ENCODE data around the gene CBX8. TPM values are rescaled to one million over a fixed set of nuclear protein-coding genes. Genes with fewer than 3 reads are reported as not detected.

Gene CBX8
- total and polyA plus RNA-seq, 7 experiments from 2014 or later: 0.96 to 11.9 (median 2.7) TPM

GRCh38 chr17:79818026-79818758, 21.3 kb upstream of the CBX8 start:
- ATAC-seq (no peak), DNase-seq (no peak)
- Mint-ChIP-seq H3K36me3 (peaks cover 0 to 4% (median 0%) of the 10 kb centered on the region in 5 donors), H3K4me3 (no peak overlapping the region), H3K4me1 (peaks cover 6 to 13% (median 11%) of the 10 kb centered on the region in 7 donors), H3K27ac (no peak overlapping the region), H3K27me3 (peaks cover 17 to 69% (median 40%) of the 10 kb centered on the region in 5 donors), H3K9me3 (peaks cover 0 to 2% (median 0%) of the 10 kb centered on the region in 11 donors)
- Histone ChIP-seq H3K36me3 (ENCODE audit: control insufficient read depth in 2 of 3, insufficient read depth in 3 of 3, low read length in 3 of 3) (no peaks in the 10 kb centered on the region), H3K27me3 (ENCODE audit: control insufficient read depth in 2 of 2, insufficient read depth in 2 of 2, low read length in 2 of 2) (peaks cover 9 to 19% of the 10 kb centered on the region in 2 donors), H3K27ac (ENCODE audit: low read depth, low read length) (no peak overlapping the region), H3K9me3 (ENCODE audit: control insufficient read depth in 2 of 3, low read length in 3 of 3) (no peaks in the 10 kb centered on the region), H3K4me1 (ENCODE audit: control insufficient read depth in 2 of 2, insufficient read depth in 2 of 2, low read length in 2 of 2) (peaks cover 8 to 14% of the 10 kb centered on the region in 2 donors), H3K4me3 (ENCODE audit: low read length) (no peak overlapping the region)
- CTCF ChIA-PET: interaction anchor here (0.7 kb wide), 1 partner anchor 433 kb away, joined by 3 read pairs; no protein-coding TSS in a partner anchor
- POLR2A ChIA-PET: interaction anchor here (0.6 to 1.4 kb wide), 6 partner anchors 8 to 175 kb away, joined by 3 to 6 read pairs (median 3); no protein-coding TSS in a partner anchor
- intact Hi-C loops (cut with micrococcal nuclease): loop anchor here in 1 of 2 donors (10.0 kb wide), 1 partner anchor 1577 kb away; the partner anchor contains the start of gene BAHCC1

GRCh38 chr17:79815836-79816461, 19.1 kb upstream of the CBX8 start:
- intact Hi-C loops (cut with micrococcal nuclease): loop anchor here (1.0 to 10.0 kb wide), 2 partner anchors 23 to 1579 kb away; partner anchors contain the start of genes BAHCC1 (in 1 of the 2) and CBX4 (in 1 of the 2)
- no peak for DNase-seq
- peak overlapping the region in 2 of 9 donors; percentile 42 to 58 for H3K27ac Mint-ChIP-seq
- H3K9me3 Mint-ChIP-seq: peaks cover 0 to 2% (median 0%) of the 10 kb centered on the region in 11 donors
- CTCF ChIA-PET: no interaction called here
- Histone ChIP-seq H3K4me3 (ENCODE audit: low read length) (no peak overlapping the region), H3K4me1 (ENCODE audit: control insufficient read depth in 2 of 2, insufficient read depth in 2 of 2, low read length in 2 of 2) (peaks cover 21 to 35% of the 10 kb centered on the region in 2 donors), H3K27me3 (ENCODE audit: control insufficient read depth in 2 of 2, insufficient read depth in 2 of 2, low read length in 2 of 2) (peaks cover 26 to 36% of the 10 kb centered on the region in 2 donors), H3K27ac (ENCODE audit: low read depth, low read length) (no peak overlapping the region), H3K9me3 (ENCODE audit: control insufficient read depth in 2 of 3, low read length in 3 of 3) (no peaks in the 10 kb centered on the region), H3K36me3 (ENCODE audit: control insufficient read depth in 2 of 3, insufficient read depth in 3 of 3, low read length in 3 of 3) (no peaks in the 10 kb centered on the region)
- H3K27me3 Mint-ChIP-seq: peaks cover 26 to 69% (median 40%) of the 10 kb centered on the region in 5 donors
- peaks cover 0 to 4% (median 0%) of the 10 kb centered on the region in 5 donors for H3K36me3 Mint-ChIP-seq
- peak overlapping the region in 5 of 10 donors; percentile 25 to 43 (median 36) for H3K4me3 Mint-ChIP-seq
- ATAC-seq: no peak
- POLR2A ChIA-PET: interaction anchor here (6.4 kb wide), 1 partner anchor 25 kb away, joined by 51 read pairs; the partner anchor contains the start of gene CBX4
- H3K4me1 Mint-ChIP-seq: peaks cover 14 to 29% (median 21%) of the 10 kb centered on the region in 7 donors

DNA sequence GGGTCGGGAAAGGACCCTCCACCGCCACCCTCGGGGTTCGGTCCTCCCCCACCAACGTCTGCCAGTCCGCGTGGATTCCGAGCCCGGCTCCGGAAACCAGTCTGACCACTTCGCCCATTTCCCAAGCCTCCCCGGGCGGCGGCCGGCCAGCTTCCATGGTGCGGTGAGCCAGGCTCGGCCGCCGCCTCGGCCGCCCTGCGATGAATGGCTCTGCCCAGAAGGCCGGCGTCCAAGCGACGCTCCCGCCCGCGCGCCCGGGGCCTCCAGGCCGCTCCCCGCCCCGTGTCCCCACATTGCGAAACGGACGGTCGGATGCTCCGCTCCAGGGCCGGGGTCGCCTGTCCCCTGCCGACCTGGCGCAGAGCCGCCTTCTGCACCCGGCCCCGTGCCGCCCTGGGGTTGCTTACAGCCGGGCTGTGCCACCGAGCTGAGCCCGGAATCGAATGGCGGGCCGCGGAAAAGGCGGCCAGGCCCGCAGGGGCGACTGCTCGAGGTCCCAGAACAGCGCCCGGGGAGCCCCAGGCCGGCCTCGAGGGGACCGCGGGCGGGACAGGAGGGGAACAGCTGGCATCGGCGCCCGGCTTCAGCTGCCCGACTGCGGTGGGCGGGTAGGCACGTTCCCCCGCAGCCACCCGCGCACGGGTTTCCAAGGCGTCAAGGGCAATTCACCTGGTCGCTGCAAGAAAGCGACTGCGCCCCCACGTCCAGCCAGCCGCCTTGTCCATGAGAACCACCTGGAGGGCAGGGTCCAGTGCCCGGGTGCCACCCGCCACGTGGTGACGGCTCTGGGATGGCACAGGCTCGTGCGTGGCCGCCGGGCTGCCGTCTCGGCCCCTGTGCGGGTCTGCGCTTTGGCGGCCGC, 18.3 kb upstream of the CBX8 start:
- POLR2A ChIA-PET: interaction anchor here (1.7 to 6.4 kb wide), 2 partner anchors 22 to 25 kb away, joined by 6 to 51 read pairs; partner anchors contain the start of gene CBX4
- intact Hi-C loops (cut with micrococcal nuclease): loop anchor here (1.0 to 10.0 kb wide), 6 partner anchors 24 to 1697 kb away; partner anchors contain the start of genes ACTG1 (in 1 of the 2), BAHCC1 (in 1 of the 2), CBX2 (in 1 of the 2) and CBX4 (in 1 of the 2)
- peak overlapping the region in 1 of 9 donors; percentile 42 for H3K27ac Mint-ChIP-seq
- no peaks in the 10 kb centered on the region for H3K9me3 ChIP-seq (ENCODE audit: control insufficient read depth in 2 of 3, low read length in 3 of 3)
- peak in 1 of 9 donors; percentile 44 for DNase-seq
- H3K27me3 ChIP-seq (ENCODE audit: control insufficient read depth in 2 of 2, insufficient read depth in 2 of 2, low read length in 2 of 2): peaks cover 28 to 42% of the 10 kb centered on the region in 2 donors
- peaks cover 17 to 32% (median 25%) of the 10 kb centered on the region in 7 donors for H3K4me1 Mint-ChIP-seq
- no peak overlapping the region for H3K4me3 ChIP-seq (ENCODE audit: low read length)
- H3K9me3 Mint-ChIP-seq: peaks cover 0 to 2% (median 0%) of the 10 kb centered on the region in 11 donors
- no peak overlapping the region for H3K27ac ChIP-seq (ENCODE audit: low read depth, low read length)
- no peak overlapping the region for H3K4me3 Mint-ChIP-seq
- peaks cover 23 to 37% of the 10 kb centered on the region in 2 donors for H3K4me1 ChIP-seq (ENCODE audit: control insufficient read depth in 2 of 2, insufficient read depth in 2 of 2, low read length in 2 of 2)
- peaks cover 26 to 72% (median 43%) of the 10 kb centered on the region in 5 donors for H3K27me3 Mint-ChIP-seq
- CTCF ChIA-PET: no interaction called here
- ATAC-seq: no peak
- peaks cover 0 to 4% (median 0%) of the 10 kb centered on the region in 5 donors for H3K36me3 Mint-ChIP-seq
- no peaks in the 10 kb centered on the region for H3K36me3 ChIP-seq (ENCODE audit: control insufficient read depth in 2 of 3, insufficient read depth in 3 of 3, low read length in 3 of 3)

DNA sequence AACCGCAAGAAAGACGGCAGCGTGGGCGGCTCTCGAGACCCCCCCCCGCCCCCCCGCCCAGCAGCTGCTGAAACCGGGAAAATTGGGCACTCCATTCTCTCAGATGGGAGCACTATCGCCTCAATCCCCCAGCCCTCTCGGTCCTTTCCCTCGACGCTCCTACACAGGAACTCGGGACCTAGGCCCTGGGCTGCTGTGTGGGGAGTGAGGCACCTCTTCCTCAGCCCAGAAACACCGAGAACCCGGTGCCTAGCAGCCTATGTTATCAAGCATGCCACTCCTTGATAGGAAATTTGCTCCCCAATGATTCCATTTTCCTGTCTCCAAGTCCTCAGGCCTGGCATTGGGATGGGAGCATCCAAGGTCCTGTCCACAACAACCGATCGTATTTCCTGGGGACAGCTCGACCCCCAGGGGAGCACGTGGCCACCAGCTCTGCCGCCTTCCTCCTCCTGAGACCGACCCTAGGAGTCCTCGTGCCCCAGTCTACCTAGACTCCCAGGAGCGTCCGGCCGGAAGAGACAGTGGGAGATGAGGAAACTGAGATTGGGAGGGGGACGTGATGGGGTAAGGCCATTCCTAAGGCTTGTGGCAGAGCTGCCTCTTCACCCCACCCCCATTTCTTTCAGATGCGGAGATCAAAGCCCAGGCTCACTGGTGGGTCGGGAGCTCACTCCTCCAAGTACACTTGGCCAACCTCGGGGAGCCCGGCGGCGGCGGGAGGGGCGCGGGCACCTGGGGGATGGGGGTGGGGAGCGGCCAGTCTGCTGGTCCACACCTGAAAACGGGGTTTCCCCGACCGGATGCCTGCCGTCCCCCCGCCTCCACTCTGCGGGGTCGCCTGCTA, 17.5 kb upstream of the CBX8 start:
- H3K27ac Mint-ChIP-seq: peak overlapping the region in 3 of 9 donors; percentile 31 to 81 (median 60)
- H3K36me3 Mint-ChIP-seq: peaks cover 0 to 4% (median 0%) of the 10 kb centered on the region in 5 donors
- H3K27me3 ChIP-seq (ENCODE audit: control insufficient read depth in 2 of 2, insufficient read depth in 2 of 2, low read length in 2 of 2): peaks cover 29 to 44% of the 10 kb centered on the region in 2 donors
- CTCF ChIA-PET: no interaction called here
- H3K4me3 ChIP-seq (ENCODE audit: low read length): no peak overlapping the region
- H3K4me1 ChIP-seq (ENCODE audit: control insufficient read depth in 2 of 2, insufficient read depth in 2 of 2, low read length in 2 of 2): peaks cover 23 to 37% of the 10 kb centered on the region in 2 donors
- POLR2A ChIA-PET: interaction anchor here (1.6 to 6.4 kb wide), 4 partner anchors 10 to 26 kb away, joined by 5 to 51 read pairs (median 10); partner anchors contain the start of gene CBX4
- no peaks in the 10 kb centered on the region for H3K9me3 ChIP-seq (ENCODE audit: control insufficient read depth in 2 of 3, low read length in 3 of 3)
- H3K27ac ChIP-seq (ENCODE audit: low read depth, low read length): no peak overlapping the region
- ATAC-seq (no peak), DNase-seq (no peak)
- peak overlapping the region; percentile 42 to 81 (median 62) for H3K4me3 Mint-ChIP-seq
- intact Hi-C loops (cut with micrococcal nuclease): loop anchor here (5.0 to 10.0 kb wide), 5 partner anchors 37 to 1698 kb away; partner anchors contain the start of genes ACTG1 (in 1 of the 2), BAHCC1 (in 1 of the 2) and CBX2 (in 1 of the 2)
- H3K9me3 Mint-ChIP-seq: peaks cover 0 to 2% (median 0%) of the 10 kb centered on the region in 11 donors
- no peaks in the 10 kb centered on the region for H3K36me3 ChIP-seq (ENCODE audit: control insufficient read depth in 2 of 3, insufficient read depth in 3 of 3, low read length in 3 of 3)
- peaks cover 27 to 70% (median 43%) of the 10 kb centered on the region in 5 donors for H3K27me3 Mint-ChIP-seq
- peaks cover 17 to 32% (median 25%) of the 10 kb centered on the region in 7 donors for H3K4me1 Mint-ChIP-seq

Data from naive thymus-derived CD4-positive, alpha-beta T cell (primary cell).